GM18867 (cell line): ENCODE measurements around the gene P4HTM.
"Not testable (repeated sequence)": the region's sequence is repeated elsewhere in the genome, so short reads cannot be mapped to it uniquely, and the experiment has no call there.

Experiments used
- ATAC-seq: cut with Tn5 transposase; IDR thresholded peaks from one replicate; pipeline ENCODE4 v1.9.1; 2021; ENCODE audit warnings: mild to moderate bottlenecking, moderate library complexity; ENCODE audit not compliant: unreplicated experiment

The P4HTM gene

GRCh38 chr3:49007068-49007770, 17.2 kb downstream of the P4HTM start, which contains the start of gene WDR6:
Gene WDR6 (plus strand): TSS chr3:49007391. CDS start chr3:49007432, 41 bp downstream.
- ATAC-seq, result peak; percentile 81

DNA sequence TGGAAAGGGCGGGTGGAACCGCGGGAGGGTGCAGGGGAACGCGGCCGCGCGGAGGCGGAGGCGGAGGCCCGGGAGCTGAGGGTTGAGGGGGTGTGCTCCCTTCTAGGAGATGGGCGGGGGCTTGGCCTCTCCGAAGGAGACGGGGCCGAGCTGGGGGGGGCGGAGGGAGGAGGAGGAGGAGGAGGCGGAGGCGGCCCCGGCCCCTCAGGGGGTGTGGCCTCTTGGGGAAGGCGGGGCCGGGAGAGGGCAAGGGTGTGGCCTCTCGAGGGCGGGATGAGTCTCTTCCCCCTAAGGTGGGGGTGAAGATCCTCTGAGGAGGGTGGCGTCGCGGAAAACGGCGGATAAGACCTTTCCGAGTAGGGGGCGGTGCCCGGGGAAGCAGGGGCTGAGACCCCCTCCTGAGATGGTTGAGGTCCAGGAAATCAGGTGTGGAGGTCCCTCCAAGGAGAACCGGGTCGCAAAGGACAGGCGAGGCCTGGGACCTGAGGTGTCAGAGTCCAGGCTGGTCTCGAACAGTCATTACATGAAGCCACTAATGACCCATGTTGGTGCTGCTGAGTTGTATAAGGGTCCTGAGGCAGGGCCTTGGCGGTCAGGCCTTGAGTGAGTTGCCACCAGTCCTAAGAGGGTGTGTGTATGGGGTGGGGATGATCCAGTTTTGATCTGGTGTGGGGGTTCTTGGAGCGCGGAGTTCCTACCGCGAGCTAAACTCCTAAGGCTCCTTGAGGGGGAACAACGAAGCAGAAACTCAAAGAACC, 17.9 kb downstream of the P4HTM start:
- peak; percentile 39 for ATAC-seq

DNA sequence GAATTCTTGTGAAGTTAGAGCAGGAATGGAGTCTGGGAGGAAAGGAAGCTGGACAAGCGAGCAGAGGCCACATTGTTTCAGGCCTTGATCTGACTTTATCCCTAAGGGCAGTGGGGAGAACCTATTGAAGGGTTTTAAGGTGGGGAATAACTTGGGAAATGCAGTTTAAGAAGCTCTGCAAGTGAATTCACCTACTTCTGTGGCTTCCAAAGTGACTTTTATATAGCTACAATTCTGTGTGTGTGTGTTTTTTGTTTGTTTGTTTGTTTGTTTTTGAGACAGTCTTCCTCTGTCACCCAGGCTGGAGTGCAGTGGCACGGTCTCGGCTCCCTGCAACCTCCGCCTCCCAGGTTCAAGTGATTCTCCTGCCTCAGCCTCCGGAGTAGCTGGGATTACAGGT, 18.6 kb downstream of the P4HTM start:
- not testable (repeated sequence) for ATAC-seq

GRCh38 chr3:49009396-49009795, 19.4 kb downstream of the P4HTM start:
- no peak for ATAC-seq

DNA sequence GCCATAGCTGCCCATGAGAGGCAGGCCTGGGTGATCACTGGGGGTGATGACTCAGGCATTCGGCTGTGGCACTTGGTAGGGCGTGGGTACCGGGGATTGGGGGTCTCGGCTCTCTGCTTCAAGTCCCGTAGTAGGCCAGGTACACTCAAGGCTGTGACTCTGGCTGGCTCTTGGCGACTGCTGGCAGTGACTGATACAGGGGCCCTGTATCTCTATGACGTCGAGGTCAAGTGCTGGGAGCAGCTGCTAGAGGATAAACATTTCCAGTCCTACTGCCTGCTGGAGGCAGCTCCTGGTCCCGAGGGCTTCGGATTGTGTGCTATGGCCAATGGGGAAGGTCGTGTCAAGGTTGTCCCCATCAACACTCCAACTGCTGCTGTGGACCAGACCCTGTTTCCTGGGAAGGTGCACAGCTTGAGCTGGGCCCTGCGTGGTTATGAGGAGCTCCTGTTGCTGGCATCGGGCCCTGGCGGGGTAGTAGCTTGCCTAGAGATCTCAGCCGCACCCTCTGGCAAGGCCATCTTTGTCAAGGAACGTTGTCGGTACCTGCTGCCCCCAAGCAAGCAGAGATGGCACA, 22.5 kb downstream of the P4HTM start:
- ATAC-seq, result no peak

DNA sequence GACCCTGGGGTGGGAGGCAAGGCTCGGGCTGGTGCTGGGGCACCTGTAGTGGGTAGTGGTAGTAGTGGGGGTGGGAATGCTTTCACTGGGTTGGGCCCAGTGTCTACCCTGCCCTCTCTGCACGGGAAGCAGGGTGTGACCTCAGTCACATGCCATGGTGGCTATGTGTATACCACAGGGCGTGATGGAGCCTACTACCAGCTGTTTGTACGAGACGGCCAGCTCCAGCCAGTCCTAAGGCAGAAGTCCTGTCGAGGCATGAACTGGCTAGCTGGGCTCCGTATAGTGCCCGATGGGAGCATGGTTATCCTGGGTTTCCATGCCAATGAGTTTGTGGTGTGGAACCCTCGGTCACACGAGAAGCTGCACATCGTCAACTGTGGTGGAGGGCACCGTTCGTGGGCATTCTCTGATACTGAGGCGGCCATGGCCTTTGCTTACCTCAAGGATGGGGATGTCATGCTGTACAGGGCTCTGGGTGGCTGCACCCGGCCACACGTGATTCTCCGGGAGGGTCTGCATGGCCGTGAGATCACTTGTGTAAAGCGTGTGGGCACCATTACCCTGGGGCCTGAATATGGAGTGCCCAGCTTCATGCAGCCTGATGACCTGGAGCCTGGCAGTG, 23.2 kb downstream of the P4HTM start:
- no peak for ATAC-seq

GRCh38 chr3:49013738-49014660, 24.0 kb downstream of the P4HTM start:
- peak; percentile 25 for ATAC-seq

DNA sequence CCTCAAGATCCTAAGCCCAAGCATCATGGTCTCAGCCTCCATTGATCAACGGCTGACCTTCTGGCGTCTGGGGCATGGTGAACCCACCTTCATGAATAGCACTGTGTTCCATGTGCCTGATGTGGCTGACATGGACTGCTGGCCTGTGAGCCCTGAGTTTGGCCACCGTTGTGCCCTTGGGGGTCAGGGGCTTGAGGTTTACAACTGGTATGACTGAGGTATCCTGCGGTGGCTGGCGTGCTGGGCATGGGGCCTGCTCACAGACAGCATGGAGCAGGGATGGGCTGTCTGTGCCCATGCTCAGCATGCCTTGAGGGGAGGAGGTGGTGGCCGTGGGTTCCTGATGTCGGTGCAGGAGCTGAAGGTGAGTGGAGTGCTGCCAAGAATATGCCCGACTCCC, 25.0 kb downstream of the P4HTM start:
- no peak for ATAC-seq

DNA sequence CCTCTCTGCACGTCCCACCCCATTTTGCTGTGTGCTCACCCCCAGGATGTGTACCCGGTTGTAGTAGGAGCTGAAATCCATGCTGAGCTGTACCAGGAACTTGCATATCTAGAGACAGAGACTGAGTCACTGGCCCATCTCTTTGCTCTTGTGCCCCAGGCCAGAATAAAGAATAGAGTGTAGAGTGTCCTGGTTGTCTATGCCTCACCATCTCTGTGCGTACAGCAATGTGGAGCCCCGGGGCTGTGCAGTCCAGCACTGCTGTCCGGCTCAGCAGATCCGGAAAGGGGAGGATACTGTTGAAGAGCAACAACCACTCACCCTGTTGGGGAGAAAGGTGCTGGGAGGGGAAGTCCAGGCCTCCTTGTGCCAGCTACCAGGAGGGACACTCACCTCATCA, 25.7 kb downstream of the P4HTM start:
- ATAC-seq, result no peak

- ATAC-seq, result no peak
Observed at GRCh38 chr3:49016414-49017228, 26.6 kb downstream of the P4HTM start.

- no peak for ATAC-seq
Observed at GRCh38 chr3:49017229-49017970, 27.4 kb downstream of the P4HTM start.

GRCh38 chr3:49017971-49018706, 28.1 kb downstream of the P4HTM start, which contains the start of gene DALRD3:
Gene DALRD3 (minus strand): TSS chr3:49018580. CDS start chr3:49018564, 16 bp downstream.
- ATAC-seq, result peak; percentile 10

DNA sequence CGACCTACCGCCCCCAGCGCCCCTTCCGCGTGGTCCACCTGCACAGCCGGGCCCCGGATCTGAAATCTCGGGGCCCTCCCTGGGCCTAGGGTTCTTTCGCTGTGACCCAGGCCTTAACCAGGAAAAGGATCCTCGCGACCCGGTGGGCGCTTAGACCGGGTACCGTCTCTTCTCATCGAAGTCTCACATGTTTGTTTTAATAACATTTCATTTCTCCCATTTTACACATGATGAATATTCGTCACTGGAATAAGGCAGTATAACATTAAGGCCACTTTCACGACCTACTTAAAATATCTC, 28.6 kb downstream of the P4HTM start:
- no peak for ATAC-seq

DNA sequence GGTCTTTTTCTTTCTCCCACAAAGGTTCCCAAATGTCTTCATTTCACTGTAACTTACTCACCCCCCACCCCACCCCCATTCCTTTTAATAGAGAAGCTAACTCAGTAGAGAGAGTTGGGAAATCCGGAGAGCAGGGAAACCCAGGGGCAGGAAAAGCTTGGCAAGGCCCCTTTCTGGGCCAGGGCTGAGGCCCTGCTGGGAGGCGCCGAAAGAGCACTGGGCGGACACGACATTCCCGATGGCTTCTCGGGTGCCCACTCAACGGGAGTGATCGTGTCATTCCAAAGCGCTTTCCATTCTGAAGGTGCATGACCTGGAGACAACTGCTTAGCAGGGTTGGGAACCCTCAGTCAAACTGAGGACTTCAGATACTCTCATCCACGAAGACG, 29.9 kb downstream of the P4HTM start:
- ATAC-seq, result no peak

GRCh38 chr3:49020330-49021212, 30.5 kb downstream of the P4HTM start:
- peak; percentile 2 for ATAC-seq

- peak; percentile 50 for ATAC-seq
Observed at GRCh38 chr3:49021213-49021812, 31.3 kb downstream of the P4HTM start.
